ENCODE results near the gene DGKQ. TPM values are rescaled to one million over a fixed set of nuclear protein-coding genes. Genes with fewer than 3 reads are reported as not detected.

Gene DGKQ
- total RNA-seq, 1 experiment from 2014 or later: 12.4 TPM

- Histone ChIP-seq H3K23ac (ENCODE audit: insufficient read length, low read depth, low read length) (no peak overlapping the region), H2AK5ac (ENCODE audit: insufficient read length, low read length) (no peak overlapping the region), H3T11ph (ENCODE audit: low read length) (no peak overlapping the region), H2BK12ac (ENCODE audit: insufficient read length, low read depth, low read length) (no peak overlapping the region), H4K5ac (ENCODE audit: insufficient read length, low read depth, low read length) (no peak overlapping the region), H4K8ac (replicated peaks; ENCODE audit: insufficient read length, low read depth, low read length) (no peak overlapping the region), H3K9me3 (ENCODE audit: control insufficient read depth, low read depth, low read length) (no peaks in the 10 kb centered on the region), H3K23me2 (ENCODE audit: insufficient read length, low read depth, low read length, poor library complexity, severe bottlenecking) (no peaks in the 10 kb centered on the region), H3K79me2 (ENCODE audit: insufficient read depth, low read length) (no peaks in the 10 kb centered on the region), H3K4me1 (ENCODE audit: insufficient read depth, low read length) (no peaks in the 10 kb centered on the region), H2BK15ac (ENCODE audit: low read depth, low read length) (no peak overlapping the region), H3K14ac (ENCODE audit: insufficient read depth, low read length) (no peak overlapping the region), H3K79me1 (ENCODE audit: insufficient read depth, low read depth, low read length, poor library complexity, severe bottlenecking) (peaks cover 2% of the 10 kb centered on the region), H2BK120ac (ENCODE audit: low read depth, low read length, poor library complexity, severe bottlenecking) (no peak overlapping the region), H3K18ac (ENCODE audit: insufficient read length, low read depth, low read length) (no peak overlapping the region), H2BK5ac (ENCODE audit: insufficient read length, low read length) (no peak overlapping the region), H4K91ac (ENCODE audit: insufficient read length, low read depth, low read length) (no peak overlapping the region), H2BK20ac (ENCODE audit: low read depth, low read length, poor library complexity, severe bottlenecking) (no peak overlapping the region), H4K20me1 (ENCODE audit: control insufficient read depth, insufficient read depth, insufficient read length) (no peaks in the 10 kb centered on the region), H3K27me3 (ENCODE audit: insufficient read depth, low read length) (no peaks in the 10 kb centered on the region), H2AFZ (ENCODE audit: low read length) (no peak overlapping the region), H3K27ac (ENCODE audit: insufficient read length, low read depth, low read length) (no peak overlapping the region), H3K4me2 (ENCODE audit: insufficient read depth, insufficient read length, low read length) (no peak overlapping the region), H3K9ac (ENCODE audit: extremely low read depth, insufficient read length, low read length) (no peak overlapping the region), H3K4ac (ENCODE audit: low read depth, low read length) (no peak overlapping the region), H3K56ac (ENCODE audit: insufficient read length, low read depth, low read length) (no peak overlapping the region)
- no peak for TF ChIP-seq CTCF (conservative IDR thresholded peaks at IDR 0.05)
- H3K27me3 Mint-ChIP-seq (ENCODE audit: low read depth): no peaks in the 10 kb centered on the region; the same call in 1 of the 2 replicates
- H3K36me3 Mint-ChIP-seq (ENCODE audit: insufficient read depth in 1 of 3, low read depth in 3 of 3): peaks cover 15 to 46% (median 44%) of the 10 kb centered on the region in 3 experiments
- no peak for DNase-seq
- no CpG with 5 or more reads among the region's 12 CpGs for WGBS (ENCODE audit: extremely low coverage, insufficient read length, low lambda C conversion rate)
- H3K4me1 Mint-ChIP-seq: peaks cover 6 to 7% of the 10 kb centered on the region in 2 experiments
- H3K9me3 Mint-ChIP-seq: peaks cover 0 to 8% of the 10 kb centered on the region in 2 experiments; a peak in 4 of 5 replicates
- H3K27ac Mint-ChIP-seq: no peak overlapping the region
- no peak overlapping the region for H3K4me3 Mint-ChIP-seq
These were observed 63.5 kb downstream of the DGKQ start for GRCh38 chr4:909821-910220.

Measured in H9 (cell line).